ENCODE data around the gene TMEM62.
"Not testable (repeated sequence)": the region's sequence is repeated elsewhere in the genome, so short reads cannot be mapped to it uniquely, and the experiment has no call there.

TMEM62 gene

DNA sequence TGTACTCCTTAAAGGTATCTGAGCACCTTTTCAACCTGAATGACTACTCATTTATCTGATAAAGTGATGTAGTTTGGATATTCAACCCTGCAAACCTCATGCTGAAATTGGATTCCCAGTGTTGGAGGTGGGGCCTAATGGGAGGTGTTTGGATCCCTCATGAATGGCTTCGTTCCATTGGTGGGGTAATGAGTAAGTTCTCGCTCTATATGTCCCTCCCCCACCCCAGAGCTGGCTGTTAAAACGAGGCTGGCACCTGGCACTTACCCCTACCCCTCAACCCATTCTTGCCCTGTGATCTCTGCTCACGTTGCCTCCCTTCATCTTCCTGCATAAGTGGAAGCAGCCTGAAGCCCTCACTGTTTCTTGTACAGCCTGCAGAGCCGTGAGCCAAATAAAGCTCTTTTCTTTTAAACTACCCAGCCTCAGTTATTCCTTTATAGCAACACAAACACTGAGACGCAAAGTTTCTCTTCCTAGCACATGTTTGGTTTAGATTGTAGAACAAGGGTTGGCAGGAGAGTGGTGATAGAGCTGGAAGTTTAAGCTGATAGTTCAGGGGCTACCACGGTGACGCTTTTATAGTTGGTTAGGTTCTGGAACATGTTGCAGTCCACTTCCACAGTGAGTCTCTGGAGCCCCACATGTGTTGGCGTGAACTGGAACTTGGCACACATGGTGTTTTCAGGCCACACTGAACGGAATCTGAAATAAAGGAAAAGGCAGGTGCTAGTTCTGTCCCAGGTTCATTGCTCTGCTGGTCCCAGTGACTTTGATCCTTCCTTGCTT is 63.6 kb downstream of the TMEM62 start:
- Histone ChIP-seq H4K20me1 (ENCODE audit: insufficient read depth, low read length, poor library complexity, severe bottlenecking) (no peaks in the 10 kb centered on the region), H3K9ac (ENCODE audit: low read depth, low read length, poor library complexity, severe bottlenecking) (no peak overlapping the region), H3K27me3 (ENCODE audit: insufficient read depth, low read length, poor library complexity, severe bottlenecking) (no peaks in the 10 kb centered on the region), H3K4me1 (ENCODE audit: insufficient read depth, low read length, poor library complexity, severe bottlenecking) (peaks cover 11% of the 10 kb centered on the region), H3K79me2 (ENCODE audit: insufficient read depth, low read length) (no peaks in the 10 kb centered on the region), H3K9me3 (ENCODE audit: insufficient read depth, low read depth, low read length) (no peaks in the 10 kb centered on the region; the same call in 1 of the 2 replicates), H3K9me2 (replicated peaks; ENCODE audit: low read depth, low read length) (no peaks in the 10 kb centered on the region), H3K4me3 (ENCODE audit: low read length, poor library complexity, severe bottlenecking) (no peak overlapping the region), H2AFZ (ENCODE audit: low read length) (no peak overlapping the region), H3K36me3 (ENCODE audit: insufficient read depth, low read length) (peaks cover 24% of the 10 kb centered on the region; the same call in 1 of the 2 replicates), H3F3A (ENCODE audit: low read depth) (no peaks in the 10 kb centered on the region; the same call in 1 of the 2 replicates), H3K4me2 (ENCODE audit: low read depth, low read length, poor library complexity, severe bottlenecking) (no peak overlapping the region)
- TF ChIP-seq EZH2phosphoT487 (IDR thresholded peaks at IDR 0.05; ENCODE audit: borderline replicate concordance) = no peak
- TF ChIP-seq, protein P1, sequence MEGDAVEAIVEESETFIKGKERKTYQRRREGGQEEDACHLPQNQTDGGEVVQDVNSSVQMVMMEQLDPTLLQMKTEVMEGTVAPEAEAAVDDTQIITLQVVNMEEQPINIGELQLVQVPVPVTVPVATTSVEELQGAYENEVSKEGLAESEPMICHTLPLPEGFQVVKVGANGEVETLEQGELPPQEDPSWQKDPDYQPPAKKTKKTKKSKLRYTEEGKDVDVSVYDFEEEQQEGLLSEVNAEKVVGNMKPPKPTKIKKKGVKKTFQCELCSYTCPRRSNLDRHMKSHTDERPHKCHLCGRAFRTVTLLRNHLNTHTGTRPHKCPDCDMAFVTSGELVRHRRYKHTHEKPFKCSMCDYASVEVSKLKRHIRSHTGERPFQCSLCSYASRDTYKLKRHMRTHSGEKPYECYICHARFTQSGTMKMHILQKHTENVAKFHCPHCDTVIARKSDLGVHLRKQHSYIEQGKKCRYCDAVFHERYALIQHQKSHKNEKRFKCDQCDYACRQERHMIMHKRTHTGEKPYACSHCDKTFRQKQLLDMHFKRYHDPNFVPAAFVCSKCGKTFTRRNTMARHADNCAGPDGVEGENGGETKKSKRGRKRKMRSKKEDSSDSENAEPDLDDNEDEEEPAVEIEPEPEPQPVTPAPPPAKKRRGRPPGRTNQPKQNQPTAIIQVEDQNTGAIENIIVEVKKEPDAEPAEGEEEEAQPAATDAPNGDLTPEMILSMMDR (conservative IDR thresholded peaks at IDR 0.05; ENCODE audit: low read length) = no peak

DNA sequence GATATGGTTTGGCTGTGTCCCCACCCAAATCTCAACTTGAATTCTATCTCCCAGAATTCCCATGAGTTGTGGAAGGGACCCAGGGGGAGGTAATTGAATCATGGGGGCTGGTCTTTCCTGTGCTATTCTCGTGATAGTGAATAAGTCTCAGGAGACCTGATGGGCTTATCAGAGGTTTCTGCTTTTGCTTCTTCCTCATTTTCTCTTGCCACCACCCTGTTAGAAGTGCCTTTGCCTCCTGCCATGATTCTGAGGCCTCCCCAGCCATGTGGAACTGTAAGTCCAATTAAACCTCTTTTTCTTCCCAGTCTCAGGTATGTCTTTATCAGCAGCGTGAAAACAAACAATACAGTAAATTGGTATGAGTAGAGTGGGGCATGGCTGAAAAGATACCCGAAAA is 64.4 kb downstream of the TMEM62 start:
- H3K79me2 ChIP-seq (ENCODE audit: insufficient read depth, low read length); H3K27me3 ChIP-seq (ENCODE audit: insufficient read depth, low read length, poor library complexity, severe bottlenecking); H4K20me1 ChIP-seq (ENCODE audit: insufficient read depth, low read length, poor library complexity, severe bottlenecking); H3K9ac ChIP-seq (ENCODE audit: low read depth, low read length, poor library complexity, severe bottlenecking); H3K9me2 ChIP-seq (replicated peaks; ENCODE audit: low read depth, low read length); H3K4me3 ChIP-seq (ENCODE audit: low read length, poor library complexity, severe bottlenecking); H3F3A ChIP-seq (ENCODE audit: low read depth); H3K4me2 ChIP-seq (ENCODE audit: low read depth, low read length, poor library complexity, severe bottlenecking); H2AFZ ChIP-seq (ENCODE audit: low read length); H3K9me3 ChIP-seq (ENCODE audit: insufficient read depth, low read depth, low read length): not testable (repeated sequence)
- H3K36me3 ChIP-seq (ENCODE audit: insufficient read depth, low read length) = peaks cover 16% of the 10 kb centered on the region; the same call in 1 of the 2 replicates
- H3K4me1 ChIP-seq (ENCODE audit: insufficient read depth, low read length, poor library complexity, severe bottlenecking) = peaks cover 11% of the 10 kb centered on the region

DNA sequence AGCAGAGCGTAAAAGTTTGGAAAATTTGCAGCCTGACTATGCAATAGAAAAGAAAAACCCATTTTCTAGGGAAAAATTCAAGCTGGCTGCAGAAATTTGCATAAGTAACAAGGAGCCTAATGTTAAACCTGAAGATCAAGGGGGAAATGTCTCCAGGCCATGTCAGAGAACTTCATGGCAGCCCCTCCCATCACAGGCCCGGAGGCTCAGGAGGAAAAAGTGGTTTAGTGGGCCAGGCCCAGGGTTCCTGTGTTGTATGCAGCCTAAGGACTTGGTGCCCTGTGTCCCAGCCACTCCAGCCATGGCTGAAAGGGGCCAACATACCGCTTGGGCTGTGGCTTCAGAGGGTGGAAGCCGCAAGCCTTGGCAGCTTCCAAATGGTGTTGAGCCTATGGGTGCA is 65.2 kb downstream of the TMEM62 start:
- not testable (repeated sequence) for H3K79me2 ChIP-seq (ENCODE audit: insufficient read depth, low read length); H3K9me3 ChIP-seq (ENCODE audit: insufficient read depth, low read depth, low read length); H3K4me2 ChIP-seq (ENCODE audit: low read depth, low read length, poor library complexity, severe bottlenecking); H2AFZ ChIP-seq (ENCODE audit: low read length); H3K9ac ChIP-seq (ENCODE audit: low read depth, low read length, poor library complexity, severe bottlenecking); H3K9me2 ChIP-seq (replicated peaks; ENCODE audit: low read depth, low read length); H3F3A ChIP-seq (ENCODE audit: low read depth); H3K27me3 ChIP-seq (ENCODE audit: insufficient read depth, low read length, poor library complexity, severe bottlenecking); H4K20me1 ChIP-seq (ENCODE audit: insufficient read depth, low read length, poor library complexity, severe bottlenecking); H3K4me3 ChIP-seq (ENCODE audit: low read length, poor library complexity, severe bottlenecking)
- peaks cover 14% of the 10 kb centered on the region; the same call in 1 of the 2 replicates for H3K36me3 ChIP-seq (ENCODE audit: insufficient read depth, low read length)
- H3K4me1 ChIP-seq (ENCODE audit: insufficient read depth, low read length, poor library complexity, severe bottlenecking) = peaks cover 11% of the 10 kb centered on the region

DNA sequence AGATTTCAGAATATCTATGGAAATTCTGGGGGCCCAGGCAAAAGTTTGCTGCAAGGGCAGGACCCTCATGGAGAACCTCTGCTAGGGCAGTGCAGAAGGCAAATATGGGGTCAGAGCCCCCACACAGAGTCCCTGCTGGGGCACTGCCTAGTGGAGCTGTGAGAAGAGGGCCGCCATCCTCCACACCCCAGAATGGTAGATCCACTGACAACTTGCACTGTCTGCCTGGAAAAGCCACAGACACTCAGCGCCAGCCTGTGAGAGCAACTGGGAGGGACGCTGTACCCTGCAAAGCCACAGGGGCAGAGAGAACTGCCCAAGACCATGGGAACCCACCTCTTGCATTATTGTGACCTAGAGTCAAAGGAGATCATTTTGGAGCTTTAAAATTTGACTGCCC is 65.6 kb downstream of the TMEM62 start:
- Histone ChIP-seq H3K4me2 (ENCODE audit: low read depth, low read length, poor library complexity, severe bottlenecking) (no peak overlapping the region), H3K9me2 (replicated peaks; ENCODE audit: low read depth, low read length) (no peaks in the 10 kb centered on the region), H3K4me3 (ENCODE audit: low read length, poor library complexity, severe bottlenecking) (no peak overlapping the region), H3K9ac (ENCODE audit: low read depth, low read length, poor library complexity, severe bottlenecking) (no peak overlapping the region), H4K20me1 (ENCODE audit: insufficient read depth, low read length, poor library complexity, severe bottlenecking) (no peaks in the 10 kb centered on the region), H3K36me3 (ENCODE audit: insufficient read depth, low read length) (peaks cover 14% of the 10 kb centered on the region; the same call in 1 of the 2 replicates), H3K27me3 (ENCODE audit: insufficient read depth, low read length, poor library complexity, severe bottlenecking) (no peaks in the 10 kb centered on the region), H2AFZ (ENCODE audit: low read length) (no peak overlapping the region), H3K79me2 (ENCODE audit: insufficient read depth, low read length) (no peaks in the 10 kb centered on the region), H3K9me3 (ENCODE audit: insufficient read depth, low read depth, low read length) (no peaks in the 10 kb centered on the region; the same call in 1 of the 2 replicates), H3F3A (ENCODE audit: low read depth) (no peaks in the 10 kb centered on the region; the same call in 1 of the 2 replicates), H3K4me1 (ENCODE audit: insufficient read depth, low read length, poor library complexity, severe bottlenecking) (peaks cover 13% of the 10 kb centered on the region)
- no peak for TF ChIP-seq EZH2phosphoT487 (IDR thresholded peaks at IDR 0.05; ENCODE audit: borderline replicate concordance)
- TF ChIP-seq, protein P1 (conservative IDR thresholded peaks at IDR 0.05; ENCODE audit: low read length) = no peak
